ENCODE data around the gene ARSK. TPM values are rescaled to one million over a fixed set of nuclear protein-coding genes. Genes with fewer than 3 reads are reported as not detected.

The ARSK gene
- total and polyA plus RNA-seq, 2 donors (not counting 1 experiment from before 2014, with no cell fraction given) = 3.7 to 5.1 TPM

DNA sequence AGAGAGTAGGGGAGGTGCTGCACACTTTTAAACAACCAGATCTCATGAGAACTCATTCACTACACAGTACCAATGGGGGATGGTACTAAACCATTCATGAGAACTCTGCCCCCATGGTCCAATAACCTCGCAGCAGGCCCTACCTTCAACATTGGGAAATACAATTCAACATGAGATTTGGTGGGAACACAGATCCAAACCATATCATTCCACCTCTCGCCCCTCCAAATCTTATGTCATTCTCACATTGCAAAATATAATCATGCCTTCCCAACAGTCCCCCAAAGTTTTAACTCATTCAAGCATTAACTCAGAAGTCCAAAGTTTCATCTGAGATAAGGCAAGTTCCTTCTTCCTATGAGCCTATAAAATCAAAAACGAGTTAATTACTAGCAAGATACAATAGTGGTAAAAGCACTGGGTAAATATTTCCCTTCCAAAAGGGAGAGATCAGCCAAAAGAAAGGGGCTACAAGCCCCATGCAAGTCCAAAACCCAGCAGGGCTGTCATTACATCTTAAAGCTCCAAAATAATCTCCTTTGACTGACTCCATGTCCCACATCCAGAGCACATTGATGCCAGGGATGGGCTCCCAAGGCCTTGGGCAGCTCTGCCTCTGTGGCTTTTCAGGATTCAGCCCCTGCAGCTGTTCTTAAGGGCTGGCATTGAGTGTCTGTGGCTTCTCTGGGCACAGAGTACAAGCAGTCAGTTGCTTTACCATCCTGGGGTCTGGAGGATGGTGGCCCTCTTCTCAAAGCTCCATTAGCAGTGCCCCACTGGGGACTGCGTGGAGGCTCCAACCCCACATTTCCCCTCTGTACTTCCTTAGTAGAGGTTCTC, 73.3 kb downstream of the ARSK start:
- Histone ChIP-seq H3K27ac (ENCODE audit: low read length in 2 of 2) (no peak overlapping the region), H3K36me3 (replicated peaks in 1 of 2; ENCODE audit: control extremely low read depth in 1 of 2, control insufficient read depth in 1 of 2, extremely low read depth in 1 of 2, insufficient read depth in 2 of 2, low read length in 1 of 2) (no peaks in the 10 kb centered on the region), H2AFZ (ENCODE audit: insufficient read depth, low read depth, low read length, poor library complexity, severe bottlenecking) (no peak overlapping the region), H4K20me1 (ENCODE audit: control insufficient read depth, insufficient read depth, low read length, poor library complexity, severe bottlenecking) (no peaks in the 10 kb centered on the region), H3K9me3 (ENCODE audit: control extremely low read depth in 1 of 3, control insufficient read depth in 2 of 3, insufficient read depth in 1 of 3, low read length in 2 of 3) (peaks cover 0 to 5% (median 3%) of the 10 kb centered on the region in 3 donors), H3K27me3 (replicated peaks in 1 of 4; ENCODE audit: control extremely low read depth in 1 of 4, control insufficient read depth in 3 of 4, insufficient read depth in 4 of 4, low read length in 3 of 4) (no peaks in the 10 kb centered on the region), H3K79me2 (ENCODE audit: control insufficient read depth, insufficient read depth, low read length) (no peaks in the 10 kb centered on the region), H3K9ac (ENCODE audit: low read length) (no peak overlapping the region), H3K4me2 (replicated peaks; ENCODE audit: low read depth, low read length, poor library complexity, severe bottlenecking) (no peak overlapping the region), H3K4me1 (ENCODE audit: control insufficient read depth in 2 of 2, insufficient read depth in 2 of 2, low read length in 2 of 2) (peaks cover 7 to 9% of the 10 kb centered on the region in 2 donors), H3K4me3 (ENCODE audit: control extremely low read depth in 1 of 5, extremely low read depth in 1 of 5, insufficient read depth in 1 of 5, low read depth in 2 of 5, low read length in 4 of 5) (no peak overlapping the region)
- no peak for TF ChIP-seq EZH2 (IDR thresholded peaks at IDR 0.05; ENCODE audit: borderline replicate concordance, insufficient read depth, low read depth, low read length, poor library complexity, severe bottlenecking)
- TF ChIP-seq CTCF (IDR thresholded peaks at IDR 0.05) = no peak
- intact Hi-C loops (cut with micrococcal nuclease) = no loop called here
- Mint-ChIP-seq H3K9me3 (ENCODE audit: insufficient read depth) (peaks cover 2% of the 10 kb centered on the region), H3K27ac (no peak overlapping the region), H3K4me3 (no peak overlapping the region), H3K27me3 (no peaks in the 10 kb centered on the region), H3K4me1 (peaks cover 11% of the 10 kb centered on the region)
- POLR2A ChIA-PET = no interaction called here
- 95% methylated on average over 3 of the region's 4 CpGs for WGBS (ENCODE audit: insufficient coverage)
- ATAC-seq (ENCODE audit: low read depth) = no peak
- CTCF ChIA-PET = interaction anchor here (0.9 kb wide), 1 partner anchor 16 kb away, joined by 3 read pairs; no protein-coding TSS in a partner anchor
- DNase-seq = no peak

GRCh38 chr5:95628933-95629332, 74.0 kb downstream of the ARSK start:
- Mint-ChIP-seq H3K27ac (no peak overlapping the region), H3K9me3 (ENCODE audit: insufficient read depth) (peaks cover 2% of the 10 kb centered on the region), H3K27me3 (no peaks in the 10 kb centered on the region), H3K4me3 (no peak overlapping the region), H3K4me1 (peaks cover 11% of the 10 kb centered on the region)
- ATAC-seq (ENCODE audit: low read depth) (no peak), DNase-seq (no peak)
- no peak overlapping the region for H3K9ac ChIP-seq (ENCODE audit: low read length)
- no peaks in the 10 kb centered on the region for H3K36me3 ChIP-seq (replicated peaks in 1 of 2; ENCODE audit: control extremely low read depth in 1 of 2, control insufficient read depth in 1 of 2, extremely low read depth in 1 of 2, insufficient read depth in 2 of 2, low read length in 1 of 2)
- TF ChIP-seq EZH2 (IDR thresholded peaks at IDR 0.05; ENCODE audit: borderline replicate concordance, insufficient read depth, low read depth, low read length, poor library complexity, severe bottlenecking) = no peak
- no peak for TF ChIP-seq CTCF (IDR thresholded peaks at IDR 0.05)
- intact Hi-C loops (cut with micrococcal nuclease) = no loop called here
- ChIA-PET CTCF (no interaction called here), POLR2A (no interaction called here)
- no peaks in the 10 kb centered on the region for H4K20me1 ChIP-seq (ENCODE audit: control insufficient read depth, insufficient read depth, low read length, poor library complexity, severe bottlenecking)
- peaks cover 0 to 5% (median 3%) of the 10 kb centered on the region in 3 donors for H3K9me3 ChIP-seq (ENCODE audit: control extremely low read depth in 1 of 3, control insufficient read depth in 2 of 3, insufficient read depth in 1 of 3, low read length in 2 of 3)
- H3K4me3 ChIP-seq (ENCODE audit: control extremely low read depth in 1 of 5, extremely low read depth in 1 of 5, insufficient read depth in 1 of 5, low read depth in 2 of 5, low read length in 4 of 5) = no peak overlapping the region
- H3K4me1 ChIP-seq (ENCODE audit: control insufficient read depth in 2 of 2, insufficient read depth in 2 of 2, low read length in 2 of 2) = peaks cover 7 to 9% of the 10 kb centered on the region in 2 donors
- H3K27me3 ChIP-seq (replicated peaks in 1 of 4; ENCODE audit: control extremely low read depth in 1 of 4, control insufficient read depth in 3 of 4, insufficient read depth in 4 of 4, low read length in 3 of 4) = no peaks in the 10 kb centered on the region
- no peak overlapping the region for H2AFZ ChIP-seq (ENCODE audit: insufficient read depth, low read depth, low read length, poor library complexity, severe bottlenecking)
- no peaks in the 10 kb centered on the region for H3K79me2 ChIP-seq (ENCODE audit: control insufficient read depth, insufficient read depth, low read length)
- no peak overlapping the region for H3K27ac ChIP-seq (ENCODE audit: low read length in 2 of 2)
- 100% methylated on average over 1 of the region's 1 CpG for WGBS (ENCODE audit: insufficient coverage)
- H3K4me2 ChIP-seq (replicated peaks; ENCODE audit: low read depth, low read length, poor library complexity, severe bottlenecking) = no peak overlapping the region

Data from B cell (primary cell).